Keratinocyte (primary cell): ENCODE data around the gene KLC1. TPM values are rescaled to one million over a fixed set of nuclear protein-coding genes. Genes with fewer than 3 reads are reported as not detected.

Experiments used
- DNase-seq: peaks from one replicate; pipeline ENCODE4 v3.0.0-alpha.2; 2011; ENCODE audit warnings: low read depth, missing footprints, low spot score
- FAIRE-seq: peaks from 2 replicates; lab custom pipeline; 2011; peaks lifted over from hg19 to GRCh38; lab: Jason Lieb, UNC
- H2AFZ ChIP-seq: 2 replicates; pipeline ENCODE4 v1.6.0; 2012; ENCODE audit warnings: low read length, control low read depth, inconsistent platforms; ENCODE audit not compliant: control insufficient read depth
- H3K27ac ChIP-seq: 2 replicates; pipeline ENCODE4 v1.5.1; 2011; ENCODE audit warnings: low read length; ENCODE audit not compliant: control insufficient read depth, insufficient read depth
- H3K27me3 ChIP-seq: 3 replicates; pipeline ENCODE4 v1.6.0; 2011; ENCODE audit warnings: low read length; ENCODE audit not compliant: control insufficient read depth, insufficient read depth; ENCODE audit errors: extremely low read depth
- H3K36me3 ChIP-seq, 2 experiments: 2 replicates in 1 of 2; 3 replicates in 1 of 2; pipeline ENCODE4 v1.5.1; 2011; ENCODE audit warnings: low read length in 2 of 2, mild to moderate bottlenecking in 1 of 2; ENCODE audit not compliant: control insufficient read depth in 2 of 2, insufficient read depth in 2 of 2; ENCODE audit errors: extremely low read depth in 1 of 2
- H3K4me1 ChIP-seq: 3 replicates; pipeline ENCODE4 v1.5.1; 2011; ENCODE audit warnings: low read length; ENCODE audit not compliant: control insufficient read depth, insufficient read depth; ENCODE audit errors: extremely low read depth
- H3K4me2 ChIP-seq: 3 replicates; pipeline ENCODE4 v1.6.0; 2011; ENCODE audit warnings: low read depth, low read length; ENCODE audit not compliant: control insufficient read depth, insufficient read depth; ENCODE audit errors: extremely low read depth
- H3K4me3 ChIP-seq, 3 experiments: fragments of 200-600 bp in 1 of 3; sonication (generic) in 1 of 3; 2 replicates in 2 of 3; 3 replicates in 1 of 3; pipeline ENCODE4 v1.5.1; 2011 to 2016; ENCODE audit warnings: low read length in 3 of 3, mild to moderate bottlenecking in 3 of 3, control low read depth in 2 of 3, inconsistent platforms in 1 of 3, low read depth in 1 of 3, mixed read lengths in 1 of 3, mixed run types in 1 of 3, moderate library complexity in 1 of 3; ENCODE audit not compliant: control insufficient read depth in 2 of 3, insufficient read depth in 2 of 3; ENCODE audit errors: extremely low read depth in 1 of 3
- H3K79me2 ChIP-seq: 2 replicates; pipeline ENCODE4 v1.6.0; 2012; ENCODE audit warnings: low read length; ENCODE audit not compliant: control insufficient read depth, insufficient read depth
- H3K9ac ChIP-seq: 3 replicates; pipeline ENCODE4 v1.6.0; 2011; ENCODE audit warnings: low read length; ENCODE audit not compliant: control insufficient read depth, insufficient read depth; ENCODE audit errors: extremely low read depth
- H3K9me1 ChIP-seq: 3 replicates; pipeline ENCODE4 v1.6.0; 2011; ENCODE audit warnings: low read length; ENCODE audit not compliant: control insufficient read depth, insufficient read depth; ENCODE audit errors: extremely low read depth
- H3K9me3 ChIP-seq: 2 replicates; pipeline ENCODE4 v1.5.1; 2012; ENCODE audit warnings: low read depth, low read length; ENCODE audit not compliant: control insufficient read depth
- H4K20me1 ChIP-seq: 3 replicates; pipeline ENCODE4 v1.6.0; 2011; ENCODE audit warnings: low read length; ENCODE audit not compliant: control insufficient read depth, insufficient read depth; ENCODE audit errors: extremely low read depth
- CTCF ChIP-seq, 3 experiments: IDR thresholded peaks in 1 of 3; conservative IDR thresholded peaks in 1 of 3; optimal IDR thresholded peaks in 1 of 3; 2 replicates in 2 of 3; 3 replicates in 1 of 3; pipeline versions ENCODE3 to v1.5.1; 2011; ENCODE audit warnings: low read length in 3 of 3, mild to moderate bottlenecking in 3 of 3, moderate library complexity in 2 of 3, control low read depth in 1 of 3, inconsistent platforms in 1 of 3; ENCODE audit not compliant: insufficient read depth in 2 of 3; ENCODE audit errors: extremely low read depth in 1 of 3
- EZH2 ChIP-seq: IDR thresholded peaks from one replicate; pipeline ENCODE4 v1.6.1; 2012; ENCODE audit warnings: inconsistent platforms, mild to moderate bottlenecking, low read length, moderate library complexity
- dilution Hi-C: fragments of 300-500 bp; cut with MboI; formaldehyde crosslinking; loops from one replicate; pipeline ENCODE4 v1.7.0; 2020; ENCODE audit warnings: low sequenced_read_pairs; ENCODE audit not compliant: extremely low pct_ligation_motif_present
- polyA plus RNA-seq, 5 experiments: library from polyadenylated mRNA; depleted of rRNA in 3 of 5; stranded (reverse) in 3 of 5; stranded (forward) in 1 of 5; unstranded in 1 of 5; fragments of >200 nt; gene quantifications; 1 replicate in 1 of 5; 2 replicates in 3 of 5; 3 replicates in 1 of 5; pipeline versions ENCODE4 v1.2.1 to v1.2.3, GENCODE V29; 2011 to 2012; ENCODE audit warnings: missing spikeins in 2 of 5, low read depth in 1 of 5, low replicate concordance in 1 of 5

KLC1 gene
- polyA plus RNA-seq, 1 donor (not counting 4 experiments of a cell fraction or from before 2014, with no cell fraction given): 130 TPM

GRCh38 chr14:103668117-103668516 is 39.1 kb downstream of the KLC1 start:
- H3K4me2 ChIP-seq: no peak overlapping the region
- H4K20me1 ChIP-seq: peaks cover 8% of the 10 kb centered on the region
- no peaks in the 10 kb centered on the region for H3K27me3 ChIP-seq
- H3K4me3 ChIP-seq: no peak overlapping the region
- H2AFZ ChIP-seq: no peak overlapping the region
- dilution Hi-C loops: no loop called here
- H3K9me3 ChIP-seq: no peaks in the 10 kb centered on the region
- peaks cover 3% of the 10 kb centered on the region for H3K9me1 ChIP-seq
- H3K9ac ChIP-seq: no peak overlapping the region
- H3K27ac ChIP-seq: no peak overlapping the region
- H3K36me3 ChIP-seq: peaks cover 25 to 37% of the 10 kb centered on the region in 2 experiments
- H3K4me1 ChIP-seq: peaks cover 9% of the 10 kb centered on the region
- TF ChIP-seq CTCF (optimal IDR thresholded peaks at IDR 0.05 in 1 of 3, IDR thresholded peaks at IDR 0.05 in 1 of 3, conservative IDR thresholded peaks at IDR 0.05 in 1 of 3; ENCODE audit: extremely low read depth in 1 of 3, insufficient read depth in 2 of 3, low read length in 3 of 3) (no peak), EZH2 (no peak)
- DNase-seq (no peak), FAIRE-seq (no peak)
- peaks cover 34% of the 10 kb centered on the region for H3K79me2 ChIP-seq

- Histone ChIP-seq H3K27me3 (no peaks in the 10 kb centered on the region), H3K36me3 (peaks cover 24 to 38% of the 10 kb centered on the region in 2 experiments), H3K4me3 (no peak overlapping the region), H3K79me2 (peaks cover 26% of the 10 kb centered on the region), H4K20me1 (peaks cover 8% of the 10 kb centered on the region), H3K9ac (no peak overlapping the region), H3K9me3 (no peaks in the 10 kb centered on the region), H3K27ac (no peak overlapping the region), H3K9me1 (peaks cover 3% of the 10 kb centered on the region), H2AFZ (no peak overlapping the region), H3K4me2 (no peak overlapping the region), H3K4me1 (peaks cover 9% of the 10 kb centered on the region)
- FAIRE-seq: no peak
- dilution Hi-C loops: no loop called here
- no peak for TF ChIP-seq CTCF (optimal IDR thresholded peaks at IDR 0.05 in 1 of 3, IDR thresholded peaks at IDR 0.05 in 1 of 3, conservative IDR thresholded peaks at IDR 0.05 in 1 of 3; ENCODE audit: extremely low read depth in 1 of 3, insufficient read depth in 2 of 3, low read length in 3 of 3)
- TF ChIP-seq EZH2: no peak
- DNase-seq: no peak
Observed at GRCh38 chr14:103669370-103669769, 40.4 kb downstream of the KLC1 start.
